Mesothelial cell of epicardium (in vitro differentiated cells): ENCODE data around the gene PDE4D. TPM values are rescaled to one million over a fixed set of nuclear protein-coding genes. Genes with fewer than 3 reads are reported as not detected.
A peak's percentile ranks its signal among the peaks of the same experiment; 100 is the strongest.

Source experiments
- DNase-seq, 2 experiments: peaks; one replicate each; pipeline ENCODE4 v3.0.0; 2021; ENCODE audit warnings: low spot score in 2 of 2; ENCODE audit not compliant: unreplicated experiment in 2 of 2
- H3K27ac Mint-ChIP-seq: 2 replicates; pipeline ENCODE4 v1.8.0; 2021; ENCODE audit warnings: mixed read lengths
- H3K27me3 Mint-ChIP-seq: 2 replicates; pipeline ENCODE4 v1.8.0; 2021; ENCODE audit warnings: low read depth, mixed read lengths
- H3K36me3 Mint-ChIP-seq: 2 replicates; pipeline ENCODE4 v1.8.0; 2021; ENCODE audit warnings: mixed read lengths
- H3K4me1 Mint-ChIP-seq: 2 replicates; pipeline ENCODE4 v1.8.0; 2021; ENCODE audit warnings: mixed read lengths
- H3K4me3 Mint-ChIP-seq: 2 replicates; pipeline ENCODE4 v1.8.0; 2021; ENCODE audit warnings: mild to moderate bottlenecking, moderate library complexity, mixed read lengths
- H3K9me3 Mint-ChIP-seq: 2 replicates; pipeline ENCODE4 v1.8.0; 2021; ENCODE audit warnings: mixed read lengths
- total RNA-seq: library from RNA; stranded (reverse); gene quantifications from 3 replicates; pipeline ENCODE4 v1.2.1, GENCODE V29; 2021
- TF ChIP-seq, protein P1 (sequence below): fragments of 200-600 bp; sonication (generic); IDR thresholded peaks from one replicate; pipeline ENCODE4 v1.5.0; 2021; ENCODE audit warnings: antibody characterized with exemption; ENCODE audit not compliant: unreplicated experiment

Gene PDE4D
- total RNA-seq, 1 donor from 2014 or later: 105 TPM

DNA sequence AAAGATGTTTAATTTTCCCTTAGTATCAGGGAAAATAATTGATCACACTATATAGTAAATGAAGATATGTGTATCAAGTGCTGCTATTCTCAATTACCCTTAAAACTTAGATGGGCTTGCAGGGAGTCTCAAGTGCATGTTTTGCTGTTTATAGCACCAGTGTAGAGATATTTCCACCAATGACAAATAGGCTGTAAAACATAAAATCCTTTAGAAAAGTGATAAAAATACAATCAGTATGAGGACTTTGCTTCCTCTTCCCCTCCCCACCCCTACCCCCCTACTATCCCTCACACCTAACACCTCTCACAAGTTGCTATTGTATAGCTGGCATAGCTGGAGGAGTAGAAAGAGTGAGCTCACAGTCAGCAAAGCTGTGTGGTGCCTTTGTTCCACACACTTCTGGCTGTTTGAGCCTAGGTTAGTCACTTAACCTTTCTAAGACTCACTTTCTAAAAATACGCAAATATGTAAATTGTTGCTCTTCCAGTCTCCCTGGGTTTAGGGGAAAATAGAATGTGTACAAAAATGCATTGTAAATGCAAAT lies 93.1 kb downstream of the PDE4D start:
- H3K27ac Mint-ChIP-seq: no peak overlapping the region
- no peaks in the 10 kb centered on the region for H3K36me3 Mint-ChIP-seq
- H3K4me1 Mint-ChIP-seq: peaks cover 24% of the 10 kb centered on the region
- TF ChIP-seq, protein P1, sequence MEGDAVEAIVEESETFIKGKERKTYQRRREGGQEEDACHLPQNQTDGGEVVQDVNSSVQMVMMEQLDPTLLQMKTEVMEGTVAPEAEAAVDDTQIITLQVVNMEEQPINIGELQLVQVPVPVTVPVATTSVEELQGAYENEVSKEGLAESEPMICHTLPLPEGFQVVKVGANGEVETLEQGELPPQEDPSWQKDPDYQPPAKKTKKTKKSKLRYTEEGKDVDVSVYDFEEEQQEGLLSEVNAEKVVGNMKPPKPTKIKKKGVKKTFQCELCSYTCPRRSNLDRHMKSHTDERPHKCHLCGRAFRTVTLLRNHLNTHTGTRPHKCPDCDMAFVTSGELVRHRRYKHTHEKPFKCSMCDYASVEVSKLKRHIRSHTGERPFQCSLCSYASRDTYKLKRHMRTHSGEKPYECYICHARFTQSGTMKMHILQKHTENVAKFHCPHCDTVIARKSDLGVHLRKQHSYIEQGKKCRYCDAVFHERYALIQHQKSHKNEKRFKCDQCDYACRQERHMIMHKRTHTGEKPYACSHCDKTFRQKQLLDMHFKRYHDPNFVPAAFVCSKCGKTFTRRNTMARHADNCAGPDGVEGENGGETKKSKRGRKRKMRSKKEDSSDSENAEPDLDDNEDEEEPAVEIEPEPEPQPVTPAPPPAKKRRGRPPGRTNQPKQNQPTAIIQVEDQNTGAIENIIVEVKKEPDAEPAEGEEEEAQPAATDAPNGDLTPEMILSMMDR: peak; percentile 15
- H3K9me3 Mint-ChIP-seq: no peaks in the 10 kb centered on the region
- H3K27me3 Mint-ChIP-seq: no peaks in the 10 kb centered on the region
- no peak overlapping the region for H3K4me3 Mint-ChIP-seq
- DNase-seq: no peak

DNA sequence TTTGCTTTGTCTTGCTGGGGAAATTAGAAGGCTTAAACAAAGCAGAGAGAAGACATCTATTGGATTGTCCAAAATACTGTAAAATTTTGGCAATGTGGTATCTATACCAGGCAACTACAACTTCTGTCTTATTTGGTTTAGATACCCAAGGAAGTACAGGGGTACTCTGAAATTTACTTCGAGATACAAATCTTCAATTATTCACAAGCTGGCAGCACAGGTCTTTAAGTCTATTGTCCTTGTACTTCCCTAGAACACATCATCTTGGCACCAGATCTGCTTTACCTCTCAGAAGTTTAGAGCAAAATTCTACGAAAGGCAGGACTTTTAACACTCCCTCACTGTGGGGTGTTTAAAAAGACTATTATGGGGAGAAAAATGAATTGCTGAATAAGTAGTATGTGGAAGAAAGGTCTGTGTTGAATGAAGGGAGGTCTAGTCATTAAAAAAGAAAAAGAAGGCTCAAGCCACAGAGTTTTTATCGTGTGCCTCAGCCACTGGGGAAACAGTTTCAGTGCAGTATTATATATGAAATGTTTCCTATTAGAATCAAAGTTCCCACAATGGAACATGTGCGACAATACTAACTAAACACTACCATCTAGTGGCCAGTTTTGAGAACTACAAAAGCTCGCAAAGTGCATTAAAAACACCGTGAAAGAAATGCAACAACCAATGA lies 93.7 kb downstream of the PDE4D start:
- no peaks in the 10 kb centered on the region for H3K27me3 Mint-ChIP-seq
- no peak overlapping the region for H3K27ac Mint-ChIP-seq
- no peak overlapping the region for H3K4me3 Mint-ChIP-seq
- no peaks in the 10 kb centered on the region for H3K36me3 Mint-ChIP-seq
- peaks cover 26% of the 10 kb centered on the region for H3K4me1 Mint-ChIP-seq
- DNase-seq: no peak
- H3K9me3 Mint-ChIP-seq: no peaks in the 10 kb centered on the region
- TF ChIP-seq, protein P1: peak; percentile 85

DNA sequence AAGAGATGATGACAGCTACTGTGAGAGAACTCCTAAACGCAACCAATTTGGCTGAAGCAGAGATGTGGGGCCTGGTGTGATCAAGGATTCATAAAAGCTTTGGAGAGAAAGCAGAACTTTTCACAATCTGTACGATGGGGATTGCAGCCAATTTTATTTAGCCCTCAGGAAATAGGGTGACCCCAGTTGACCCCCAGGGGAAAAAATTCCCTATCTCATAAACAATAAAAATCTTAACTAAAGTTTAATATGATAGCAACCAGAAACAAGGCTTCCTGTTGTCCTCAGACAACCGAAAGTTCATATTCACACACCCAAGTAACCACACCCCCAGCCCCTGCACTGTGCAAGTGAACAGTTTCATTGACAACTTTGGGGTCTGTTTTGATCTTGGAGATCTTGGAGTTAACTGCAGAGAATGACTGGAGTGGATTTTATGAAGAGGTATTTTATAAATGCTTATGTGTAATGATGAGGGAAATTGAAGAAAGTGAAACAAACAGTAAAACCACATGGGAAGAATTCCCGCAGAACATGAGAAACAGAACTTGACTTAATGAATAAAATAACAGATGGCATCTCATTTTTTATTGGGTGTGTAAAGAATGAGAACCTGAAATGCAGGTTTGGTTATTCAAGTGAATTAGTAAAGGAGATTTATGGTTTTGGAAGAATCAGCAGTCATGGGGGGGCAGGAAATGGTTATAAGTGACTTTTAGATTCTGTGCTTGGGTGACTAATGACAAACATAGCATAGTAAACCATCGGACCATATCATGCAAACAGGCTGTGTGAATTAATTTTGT lies 94.5 kb downstream of the PDE4D start:
- Mint-ChIP-seq H3K36me3 (no peaks in the 10 kb centered on the region), H3K4me1 (peaks cover 33% of the 10 kb centered on the region), H3K9me3 (no peaks in the 10 kb centered on the region), H3K4me3 (no peak overlapping the region), H3K27ac (no peak overlapping the region), H3K27me3 (no peaks in the 10 kb centered on the region)
- TF ChIP-seq, protein P1: no peak
- DNase-seq: no peak

DNA sequence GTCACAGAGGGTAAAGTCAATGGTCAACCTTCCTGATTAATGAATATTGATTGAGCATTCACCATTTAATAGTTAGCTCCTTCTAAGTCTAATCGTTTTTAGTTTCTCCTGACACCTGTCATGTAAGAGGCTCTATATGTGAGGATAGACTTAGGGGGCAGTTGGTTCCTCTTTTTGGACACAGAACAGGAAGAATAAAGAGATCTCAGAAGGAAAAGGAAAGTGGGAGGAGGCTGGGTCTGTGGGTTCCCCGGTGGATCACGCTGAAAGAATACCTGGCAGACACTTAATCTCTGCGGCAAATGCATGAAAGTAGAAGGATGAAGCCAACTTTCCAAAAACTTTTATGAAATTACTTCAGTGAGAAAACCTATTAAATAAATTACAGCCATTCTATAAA lies 98.4 kb downstream of the PDE4D start:
- Mint-ChIP-seq H3K4me1 (peaks cover 52% of the 10 kb centered on the region), H3K27ac (no peak overlapping the region), H3K27me3 (no peaks in the 10 kb centered on the region), H3K9me3 (no peaks in the 10 kb centered on the region), H3K4me3 (no peak overlapping the region), H3K36me3 (no peaks in the 10 kb centered on the region)
- TF ChIP-seq, protein P1: no peak
- no peak for DNase-seq

DNA sequence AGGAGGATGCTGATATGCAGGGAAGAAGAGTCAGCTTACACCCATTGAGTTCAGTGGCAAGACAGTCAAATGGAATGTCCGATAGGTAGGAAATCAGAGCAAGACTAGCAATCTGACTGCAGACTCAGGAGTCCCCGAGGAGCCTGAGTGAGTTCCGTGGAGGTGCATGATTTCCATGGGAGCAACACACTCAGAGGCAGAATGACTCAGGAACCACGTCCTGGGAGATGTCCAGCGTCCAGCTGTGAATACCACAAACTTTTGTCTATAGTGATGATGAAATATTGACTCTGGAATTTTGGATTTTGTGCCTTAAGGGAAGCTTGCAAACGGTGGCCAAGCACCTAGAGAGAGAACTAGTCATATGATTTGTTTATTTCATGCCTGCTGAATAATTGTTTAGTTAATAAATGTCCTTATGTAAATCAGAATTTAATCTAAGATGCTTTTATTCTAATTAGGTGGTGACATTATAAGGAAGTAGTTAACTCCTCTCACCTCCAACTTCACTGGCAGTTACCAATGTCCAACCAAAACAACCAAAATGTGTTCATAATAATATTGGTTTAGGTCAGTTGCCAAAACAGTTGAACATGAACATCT lies 100.4 kb downstream of the PDE4D start:
- DNase-seq: no peak
- Mint-ChIP-seq H3K9me3 (no peaks in the 10 kb centered on the region), H3K27ac (no peak overlapping the region), H3K4me1 (peaks cover 70% of the 10 kb centered on the region), H3K36me3 (no peaks in the 10 kb centered on the region), H3K4me3 (no peak overlapping the region), H3K27me3 (no peaks in the 10 kb centered on the region)
- TF ChIP-seq, protein P1: no peak
